ENCODE measurements around the gene IKBKG. TPM values are rescaled to one million over a fixed set of nuclear protein-coding genes. Genes with fewer than 3 reads are reported as not detected.
A peak's percentile ranks its signal among the peaks of the same experiment; 100 is the strongest.

The IKBKG gene
- total RNA-seq, 1 donor = 17.1 TPM

- no peak for TF ChIP-seq CTCF (IDR thresholded peaks at IDR 0.05; ENCODE audit: insufficient read depth, low read length)
- DNase-seq (ENCODE audit: low read depth) = peak; percentile 47
- no peak overlapping the region for H3K4me3 ChIP-seq (ENCODE audit: low read depth, low read length)
These were observed 49.0 kb downstream of the IKBKG start for GRCh38 chrX:154596290-154596929.

DNA sequence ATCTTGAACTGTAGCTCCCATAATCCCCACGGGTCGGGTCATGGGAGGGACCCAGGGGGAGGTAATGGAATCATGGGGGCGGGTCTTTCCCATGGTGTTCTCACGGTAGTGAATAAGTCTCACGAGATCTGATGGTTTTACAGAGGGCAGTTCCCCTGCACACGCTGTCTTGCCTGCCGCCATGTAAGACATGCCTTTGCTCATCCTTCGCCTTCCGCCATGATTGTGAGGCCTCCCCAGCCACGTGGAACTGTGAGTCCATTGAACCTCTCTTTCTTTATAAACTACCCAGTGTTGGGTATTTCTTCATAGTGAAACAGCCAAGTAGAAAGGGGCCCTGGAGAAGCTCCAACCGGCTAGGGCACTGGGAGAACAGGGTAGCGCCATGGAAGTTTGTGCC is 49.8 kb downstream of the IKBKG start:
- no peak overlapping the region for H3K4me3 ChIP-seq (ENCODE audit: low read depth, low read length)
- no peak for TF ChIP-seq CTCF (IDR thresholded peaks at IDR 0.05; ENCODE audit: insufficient read depth, low read length)
- DNase-seq (ENCODE audit: low read depth) = no peak

DNA sequence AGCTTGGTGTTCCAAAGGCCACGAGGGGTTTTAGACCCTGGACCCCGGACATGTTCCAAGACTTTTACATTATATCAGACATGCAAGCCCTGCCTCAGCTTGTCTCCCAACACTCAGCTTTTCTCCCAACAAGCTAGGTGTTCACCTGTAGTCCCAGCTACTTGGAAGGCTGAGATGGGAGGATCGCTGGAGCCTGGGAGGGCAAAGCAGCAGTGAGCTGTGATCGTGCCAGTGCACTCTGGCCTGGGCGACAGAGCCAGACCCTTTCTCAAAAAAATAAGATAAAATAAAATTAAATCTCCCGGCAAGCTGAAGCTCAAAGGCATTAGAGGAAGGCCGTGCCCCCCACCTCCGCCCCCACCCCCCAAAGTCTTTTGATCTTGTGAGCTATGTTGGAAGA is 51.2 kb downstream of the IKBKG start:
- DNase-seq (ENCODE audit: low read depth) = no peak
- no peak overlapping the region for H3K4me3 ChIP-seq (ENCODE audit: low read depth, low read length)
- TF ChIP-seq CTCF (IDR thresholded peaks at IDR 0.05; ENCODE audit: insufficient read depth, low read length) = no peak

DNA sequence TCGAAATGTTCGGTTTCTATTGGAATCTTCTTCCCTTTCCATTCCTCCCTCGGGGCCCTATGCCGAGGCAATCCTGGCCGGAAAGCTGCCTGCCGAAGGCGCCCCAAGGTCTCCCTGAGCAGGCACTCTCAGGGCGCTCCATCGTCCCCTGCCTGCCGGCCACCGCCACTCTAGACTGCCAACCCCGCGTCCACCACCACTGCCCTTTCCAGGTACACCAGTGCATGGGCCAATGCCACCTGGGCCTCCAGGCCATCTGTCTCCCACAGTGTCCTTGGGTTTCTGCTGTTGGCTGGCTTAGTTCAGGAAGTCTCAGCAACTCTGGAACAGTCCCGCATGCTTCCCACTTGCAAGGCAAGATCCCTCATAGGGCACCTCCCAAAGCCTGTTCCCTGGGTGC is 52.1 kb downstream of the IKBKG start:
- no peak for DNase-seq (ENCODE audit: low read depth)
- no peak overlapping the region for H3K4me3 ChIP-seq (ENCODE audit: low read depth, low read length)
- no peak for TF ChIP-seq CTCF (IDR thresholded peaks at IDR 0.05; ENCODE audit: insufficient read depth, low read length)

DNA sequence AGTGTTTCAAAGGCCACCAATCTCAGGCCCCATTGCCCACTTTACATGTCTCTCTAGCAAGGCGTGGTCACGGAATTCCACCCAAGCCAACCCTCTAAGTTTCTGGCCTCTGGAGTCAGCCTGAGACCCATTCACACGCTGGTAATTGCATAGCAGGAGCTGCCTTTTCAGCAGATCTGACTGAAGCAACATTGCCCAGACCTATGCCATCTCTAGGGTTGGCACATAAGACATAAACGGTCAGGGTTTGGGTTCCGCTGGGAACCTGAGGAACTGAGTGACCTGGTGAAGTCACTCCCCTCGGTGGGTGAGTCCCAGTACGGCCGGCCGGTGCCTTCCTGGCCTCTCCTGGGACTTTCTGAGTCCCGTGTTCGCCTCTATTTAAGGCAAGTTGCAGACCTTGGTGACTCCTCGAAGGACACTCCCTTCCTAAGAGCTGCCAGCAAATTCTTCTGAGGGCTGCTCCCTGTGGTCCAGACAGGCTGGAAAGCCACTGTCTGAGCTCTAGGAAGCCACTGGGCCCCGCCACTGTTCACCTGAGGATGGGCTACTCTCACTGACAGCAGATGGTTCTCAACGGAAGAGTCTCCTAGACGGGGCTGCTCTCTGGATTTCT is 53.4 kb downstream of the IKBKG start:
- H3K4me3 ChIP-seq (ENCODE audit: low read depth, low read length) = no peak overlapping the region
- TF ChIP-seq CTCF (IDR thresholded peaks at IDR 0.05; ENCODE audit: insufficient read depth, low read length) = no peak
- DNase-seq (ENCODE audit: low read depth) = no peak

- TF ChIP-seq CTCF (IDR thresholded peaks at IDR 0.05; ENCODE audit: insufficient read depth, low read length) = no peak
- DNase-seq (ENCODE audit: low read depth) = no peak
- H3K4me3 ChIP-seq (ENCODE audit: low read depth, low read length) = no peak overlapping the region
These were observed 54.8 kb downstream of the IKBKG start for GRCh38 chrX:154602226-154602625.
